ENCODE results near the gene DIP2A. TPM values are rescaled to one million over a fixed set of nuclear protein-coding genes. Genes with fewer than 3 reads are reported as not detected.

The DIP2A gene
- total RNA-seq, 4 donors from 2014 or later, result 42.3 to 141 (median 52.8) TPM

DNA sequence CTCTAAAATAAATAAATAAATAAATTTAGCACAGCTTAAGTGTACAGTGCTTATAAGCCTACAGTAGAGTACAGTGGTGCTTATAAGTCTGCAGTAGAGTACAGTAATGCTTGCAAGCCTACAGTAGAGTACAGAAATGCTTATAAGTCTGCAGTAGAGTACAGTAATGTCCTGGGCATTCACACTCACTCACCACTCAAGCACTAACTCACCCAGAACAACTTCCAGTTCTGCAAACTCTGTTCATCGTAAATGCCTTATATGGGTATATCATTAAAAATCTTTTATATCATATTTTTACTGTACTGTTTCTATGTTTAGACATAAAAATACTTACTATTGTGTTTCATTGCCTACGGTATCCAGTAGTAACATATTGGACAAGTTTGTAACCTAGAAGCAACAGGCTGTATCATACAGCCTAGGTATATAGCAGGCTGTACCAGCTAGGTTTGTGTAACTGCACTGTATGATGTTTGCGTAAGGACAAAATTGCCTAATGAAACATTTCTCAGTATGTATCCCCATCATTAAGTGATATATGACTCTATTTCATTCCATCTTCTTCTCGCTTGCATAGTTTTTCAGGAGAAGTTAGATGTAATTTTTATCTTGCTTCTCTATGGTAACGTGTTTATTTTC, 160.2 kb downstream of the DIP2A start:
- TF ChIP-seq, protein P1, sequence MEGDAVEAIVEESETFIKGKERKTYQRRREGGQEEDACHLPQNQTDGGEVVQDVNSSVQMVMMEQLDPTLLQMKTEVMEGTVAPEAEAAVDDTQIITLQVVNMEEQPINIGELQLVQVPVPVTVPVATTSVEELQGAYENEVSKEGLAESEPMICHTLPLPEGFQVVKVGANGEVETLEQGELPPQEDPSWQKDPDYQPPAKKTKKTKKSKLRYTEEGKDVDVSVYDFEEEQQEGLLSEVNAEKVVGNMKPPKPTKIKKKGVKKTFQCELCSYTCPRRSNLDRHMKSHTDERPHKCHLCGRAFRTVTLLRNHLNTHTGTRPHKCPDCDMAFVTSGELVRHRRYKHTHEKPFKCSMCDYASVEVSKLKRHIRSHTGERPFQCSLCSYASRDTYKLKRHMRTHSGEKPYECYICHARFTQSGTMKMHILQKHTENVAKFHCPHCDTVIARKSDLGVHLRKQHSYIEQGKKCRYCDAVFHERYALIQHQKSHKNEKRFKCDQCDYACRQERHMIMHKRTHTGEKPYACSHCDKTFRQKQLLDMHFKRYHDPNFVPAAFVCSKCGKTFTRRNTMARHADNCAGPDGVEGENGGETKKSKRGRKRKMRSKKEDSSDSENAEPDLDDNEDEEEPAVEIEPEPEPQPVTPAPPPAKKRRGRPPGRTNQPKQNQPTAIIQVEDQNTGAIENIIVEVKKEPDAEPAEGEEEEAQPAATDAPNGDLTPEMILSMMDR (IDR thresholded peaks at IDR 0.05), result no peak
- TF ChIP-seq POLR2A (IDR thresholded peaks at IDR 0.05) (no peak), POLR2AphosphoS5 (IDR thresholded peaks at IDR 0.05) (no peak), EP300 (IDR thresholded peaks at IDR 0.05) (no peak)
- H3K4me1 ChIP-seq, result no peaks in the 10 kb centered on the region
- H3K36me3 ChIP-seq, result no peaks in the 10 kb centered on the region
- no peaks in the 10 kb centered on the region for H3K27me3 ChIP-seq
- H3K27ac ChIP-seq, result no peak overlapping the region
- DNase-seq (ENCODE audit: low spot score in 2 of 2), result no peak
- no peak overlapping the region for H3K4me3 ChIP-seq
- no peaks in the 10 kb centered on the region for H3K9me3 ChIP-seq
- WGBS, result 91% methylated on average over 5 of the region's 5 CpGs

Other genes with a start within 250 kb of the DIP2A start
- 100 to 1,000 TPM; 128 to 251 (median 164) TPM for gene LSS, start 230.1 kb upstream of the DIP2A start, total RNA-seq
- 100 to 1,000 TPM in 1 of 4 donors, 10 to 100 TPM in 3; 77.9 to 134 (median 79.8) TPM for gene MCM3AP, start 173.3 kb upstream of the DIP2A start, total RNA-seq
- 10 to 100 TPM; 13.3 to 23.8 (median 18.8) TPM for gene YBEY, start 172.5 kb upstream of the DIP2A start, total RNA-seq
- 1 to 10 TPM in 3 of 4 donors, under 1 TPM in 1; 0.73 to 9.7 (median 3.5) TPM for gene C21orf58, start 135.0 kb upstream of the DIP2A start, total RNA-seq
- gene PCNT, start 134.7 kb upstream of the DIP2A start, total RNA-seq, result 10 to 100 TPM; 27.4 to 65.2 (median 47.0) TPM
- gene S100B, start 146.2 kb downstream of the DIP2A start, total RNA-seq, result 10 to 100 TPM; 11.4 to 16.5 (median 14.2) TPM
- 100 to 1,000 TPM; 102 to 113 (median 107) TPM for gene PRMT2, start 176.8 kb downstream of the DIP2A start, total RNA-seq

Data from suprapubic skin (tissue), 4 donors.